ENCODE data around the gene ZBTB44.

GRCh38 chr11:130214861-130215530 is 99.7 kb downstream of the ZBTB44 start:
- TF ChIP-seq CTCF (IDR thresholded peaks at IDR 0.05), result no peak
- TF ChIP-seq EZH2phosphoT487 (IDR thresholded peaks at IDR 0.05), result no peak
- TF ChIP-seq EZH2 (IDR thresholded peaks at IDR 0.05), result no peak

Measured in neural progenitor cell (in vitro differentiated cells).